Measurements from ENCODE around the gene DOK6. TPM values are rescaled to one million over a fixed set of nuclear protein-coding genes. Genes with fewer than 3 reads are reported as not detected.

Gene DOK6
- total RNA-seq, 1 experiment from 2014 or later, result 4.1 TPM

GRCh38 chr18:69658103-69658502 lies 257.4 kb downstream of the DOK6 start:
- ATAC-seq (no peak), DNase-seq (ENCODE audit: low spot score) (no peak)
- Mint-ChIP-seq H3K36me3 (no peaks in the 10 kb centered on the region), H3K4me1 (peaks cover 2% of the 10 kb centered on the region), H3K27ac (no peak overlapping the region), H3K9me3 (no peaks in the 10 kb centered on the region), H3K27me3 (ENCODE audit: low read depth) (no peaks in the 10 kb centered on the region), H3K4me3 (no peak overlapping the region)
- no peak for TF ChIP-seq OVOL2 (CRISPR knock-in tag; IDR thresholded peaks at IDR 0.05; ENCODE audit: borderline replicate concordance)
- TF ChIP-seq GRHL2 (CRISPR knock-in tag; IDR thresholded peaks at IDR 0.05; ENCODE audit: insufficient replicate concordance, severe bottlenecking), result no peak
- TF ChIP-seq NFATC4 (CRISPR knock-in tag; IDR thresholded peaks at IDR 0.05), result no peak
- TF ChIP-seq, protein P1, sequence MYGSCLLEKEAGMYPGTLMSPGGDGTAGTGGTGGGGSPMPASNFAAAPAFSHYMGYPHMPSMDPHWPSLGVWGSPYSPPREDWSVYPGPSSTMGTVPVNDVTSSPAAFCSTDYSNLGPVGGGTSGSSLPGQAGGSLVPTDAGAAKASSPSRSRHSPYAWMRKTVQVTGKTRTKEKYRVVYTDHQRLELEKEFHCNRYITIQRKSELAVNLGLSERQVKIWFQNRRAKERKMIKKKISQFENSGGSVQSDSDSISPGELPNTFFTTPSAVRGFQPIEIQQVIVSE (CRISPR knock-in tag; IDR thresholded peaks at IDR 0.05; ENCODE audit: borderline replicate concordance), result no peak
- TF ChIP-seq NR1H2 (CRISPR knock-in tag; IDR thresholded peaks at IDR 0.05), result no peak
- TF ChIP-seq, protein P2, sequence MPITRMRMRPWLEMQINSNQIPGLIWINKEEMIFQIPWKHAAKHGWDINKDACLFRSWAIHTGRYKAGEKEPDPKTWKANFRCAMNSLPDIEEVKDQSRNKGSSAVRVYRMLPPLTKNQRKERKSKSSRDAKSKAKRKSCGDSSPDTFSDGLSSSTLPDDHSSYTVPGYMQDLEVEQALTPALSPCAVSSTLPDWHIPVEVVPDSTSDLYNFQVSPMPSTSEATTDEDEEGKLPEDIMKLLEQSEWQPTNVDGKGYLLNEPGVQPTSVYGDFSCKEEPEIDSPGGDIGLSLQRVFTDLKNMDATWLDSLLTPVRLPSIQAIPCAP (CRISPR knock-in tag; IDR thresholded peaks at IDR 0.05), result no peak
- no peak for TF ChIP-seq CTCF (IDR thresholded peaks at IDR 0.05)
- TF ChIP-seq PREB (CRISPR knock-in tag; IDR thresholded peaks at IDR 0.05; ENCODE audit: borderline replicate concordance), result no peak
- no peak for TF ChIP-seq NR2C2 (CRISPR knock-in tag; IDR thresholded peaks at IDR 0.05)
- TF ChIP-seq RORB (CRISPR knock-in tag; IDR thresholded peaks at IDR 0.05), result no peak
- no peak for TF ChIP-seq ELF4 (CRISPR knock-in tag; IDR thresholded peaks at IDR 0.05; ENCODE audit: low read depth)
- TF ChIP-seq SOX15 (CRISPR knock-in tag; IDR thresholded peaks at IDR 0.05), result no peak
- TF ChIP-seq MXD4 (CRISPR knock-in tag; IDR thresholded peaks at IDR 0.05; ENCODE audit: borderline replicate concordance), result no peak
- TF ChIP-seq ZBTB21 (CRISPR knock-in tag; IDR thresholded peaks at IDR 0.05; ENCODE audit: borderline replicate concordance), result no peak
- no peak for TF ChIP-seq FOXJ3 (CRISPR knock-in tag; IDR thresholded peaks at IDR 0.05; ENCODE audit: borderline replicate concordance)
- no peak for TF ChIP-seq PRRX2 (CRISPR knock-in tag; IDR thresholded peaks at IDR 0.05)
- TF ChIP-seq TEAD4 (CRISPR knock-in tag; IDR thresholded peaks at IDR 0.05), result no peak
- no peak for TF ChIP-seq JAZF1 (CRISPR knock-in tag; IDR thresholded peaks at IDR 0.05)
- TF ChIP-seq, protein P3, sequence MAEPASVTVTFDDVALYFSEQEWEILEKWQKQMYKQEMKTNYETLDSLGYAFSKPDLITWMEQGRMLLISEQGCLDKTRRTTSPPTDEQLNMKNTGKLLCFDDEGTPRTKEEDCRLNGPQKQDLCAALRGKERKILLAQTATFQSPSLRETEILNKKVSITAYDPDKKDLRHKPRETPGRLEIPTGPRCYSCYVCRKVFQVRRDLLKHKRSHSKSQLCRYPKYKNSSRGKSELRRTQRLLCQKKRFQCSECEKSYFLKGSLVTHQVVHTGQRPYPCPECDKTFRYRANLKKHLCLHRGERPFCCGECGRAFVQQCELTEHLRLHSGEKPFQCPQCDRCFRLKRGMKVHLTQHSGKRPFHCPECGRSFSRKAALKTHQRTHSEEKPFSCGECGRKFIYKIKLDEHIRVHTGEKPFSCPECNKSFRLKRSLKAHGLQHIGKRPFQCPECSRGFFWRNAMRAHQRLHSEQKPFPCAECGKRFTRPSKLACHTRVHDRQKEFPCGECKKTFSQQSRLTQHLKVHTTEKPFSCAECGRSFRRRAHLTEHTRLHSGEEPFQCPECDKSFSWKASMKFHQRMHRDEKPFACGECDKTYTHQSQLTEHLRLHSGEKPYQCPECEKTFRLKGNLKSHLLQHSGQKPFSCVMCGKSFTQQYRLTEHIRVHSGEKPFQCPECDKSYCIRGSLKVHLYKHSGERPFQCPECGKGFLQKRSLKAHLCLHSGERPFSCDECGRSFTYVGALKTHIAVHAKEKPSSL (CRISPR knock-in tag; conservative IDR thresholded peaks at IDR 0.05), result no peak
- ChIA-PET CTCF (no interaction called here), POLR2A (no interaction called here)

GRCh38 chr18:69658685-69659084 lies 258.0 kb downstream of the DOK6 start:
- ATAC-seq, result no peak

More at GRCh38 chr18:69658685-69659084, 258.0 kb downstream of the DOK6 start:
- ChIA-PET CTCF (no interaction called here), POLR2A (no interaction called here)
- Mint-ChIP-seq H3K36me3 (no peaks in the 10 kb centered on the region), H3K4me1 (peaks cover 7% of the 10 kb centered on the region), H3K27ac (no peak overlapping the region), H3K9me3 (no peaks in the 10 kb centered on the region), H3K27me3 (ENCODE audit: low read depth) (no peaks in the 10 kb centered on the region), H3K4me3 (no peak overlapping the region)
- DNase-seq (ENCODE audit: low spot score), result no peak
- no peak for TF ChIP-seq EMX1 (CRISPR knock-in tag; IDR thresholded peaks at IDR 0.05)
- TF ChIP-seq FOXJ3 (CRISPR knock-in tag; IDR thresholded peaks at IDR 0.05; ENCODE audit: borderline replicate concordance), result no peak
- TF ChIP-seq ZNF396 (CRISPR knock-in tag; IDR thresholded peaks at IDR 0.05; ENCODE audit: borderline replicate concordance), result no peak
- TF ChIP-seq, protein P4, sequence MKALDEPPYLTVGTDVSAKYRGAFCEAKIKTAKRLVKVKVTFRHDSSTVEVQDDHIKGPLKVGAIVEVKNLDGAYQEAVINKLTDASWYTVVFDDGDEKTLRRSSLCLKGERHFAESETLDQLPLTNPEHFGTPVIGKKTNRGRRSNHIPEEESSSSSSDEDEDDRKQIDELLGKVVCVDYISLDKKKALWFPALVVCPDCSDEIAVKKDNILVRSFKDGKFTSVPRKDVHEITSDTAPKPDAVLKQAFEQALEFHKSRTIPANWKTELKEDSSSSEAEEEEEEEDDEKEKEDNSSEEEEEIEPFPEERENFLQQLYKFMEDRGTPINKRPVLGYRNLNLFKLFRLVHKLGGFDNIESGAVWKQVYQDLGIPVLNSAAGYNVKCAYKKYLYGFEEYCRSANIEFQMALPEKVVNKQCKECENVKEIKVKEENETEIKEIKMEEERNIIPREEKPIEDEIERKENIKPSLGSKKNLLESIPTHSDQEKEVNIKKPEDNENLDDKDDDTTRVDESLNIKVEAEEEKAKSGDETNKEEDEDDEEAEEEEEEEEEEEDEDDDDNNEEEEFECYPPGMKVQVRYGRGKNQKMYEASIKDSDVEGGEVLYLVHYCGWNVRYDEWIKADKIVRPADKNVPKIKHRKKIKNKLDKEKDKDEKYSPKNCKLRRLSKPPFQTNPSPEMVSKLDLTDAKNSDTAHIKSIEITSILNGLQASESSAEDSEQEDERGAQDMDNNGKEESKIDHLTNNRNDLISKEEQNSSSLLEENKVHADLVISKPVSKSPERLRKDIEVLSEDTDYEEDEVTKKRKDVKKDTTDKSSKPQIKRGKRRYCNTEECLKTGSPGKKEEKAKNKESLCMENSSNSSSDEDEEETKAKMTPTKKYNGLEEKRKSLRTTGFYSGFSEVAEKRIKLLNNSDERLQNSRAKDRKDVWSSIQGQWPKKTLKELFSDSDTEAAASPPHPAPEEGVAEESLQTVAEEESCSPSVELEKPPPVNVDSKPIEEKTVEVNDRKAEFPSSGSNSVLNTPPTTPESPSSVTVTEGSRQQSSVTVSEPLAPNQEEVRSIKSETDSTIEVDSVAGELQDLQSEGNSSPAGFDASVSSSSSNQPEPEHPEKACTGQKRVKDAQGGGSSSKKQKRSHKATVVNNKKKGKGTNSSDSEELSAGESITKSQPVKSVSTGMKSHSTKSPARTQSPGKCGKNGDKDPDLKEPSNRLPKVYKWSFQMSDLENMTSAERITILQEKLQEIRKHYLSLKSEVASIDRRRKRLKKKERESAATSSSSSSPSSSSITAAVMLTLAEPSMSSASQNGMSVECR (CRISPR knock-in tag; IDR thresholded peaks at IDR 0.05; ENCODE audit: borderline replicate concordance), result no peak
- TF ChIP-seq, protein P5, sequence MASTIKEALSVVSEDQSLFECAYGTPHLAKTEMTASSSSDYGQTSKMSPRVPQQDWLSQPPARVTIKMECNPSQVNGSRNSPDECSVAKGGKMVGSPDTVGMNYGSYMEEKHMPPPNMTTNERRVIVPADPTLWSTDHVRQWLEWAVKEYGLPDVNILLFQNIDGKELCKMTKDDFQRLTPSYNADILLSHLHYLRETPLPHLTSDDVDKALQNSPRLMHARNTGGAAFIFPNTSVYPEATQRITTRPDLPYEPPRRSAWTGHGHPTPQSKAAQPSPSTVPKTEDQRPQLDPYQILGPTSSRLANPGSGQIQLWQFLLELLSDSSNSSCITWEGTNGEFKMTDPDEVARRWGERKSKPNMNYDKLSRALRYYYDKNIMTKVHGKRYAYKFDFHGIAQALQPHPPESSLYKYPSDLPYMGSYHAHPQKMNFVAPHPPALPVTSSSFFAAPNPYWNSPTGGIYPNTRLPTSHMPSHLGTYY (CRISPR knock-in tag; IDR thresholded peaks at IDR 0.05), result no peak
- TF ChIP-seq ESRRA (CRISPR knock-in tag; IDR thresholded peaks at IDR 0.05; ENCODE audit: borderline replicate concordance), result no peak
- no peak for TF ChIP-seq NR1H2 (CRISPR knock-in tag; IDR thresholded peaks at IDR 0.05)

Measured in WTC11 (cell line).